Measurements from ENCODE around the gene TRPM3.

The TRPM3 gene

GRCh38 chr9:70830618-70831017 lies 290.8 kb downstream of the TRPM3 start:
- Mint-ChIP-seq H3K9me3 (no peaks in the 10 kb centered on the region), H3K27ac (no peak overlapping the region), H3K36me3 (ENCODE audit: low read depth) (no peaks in the 10 kb centered on the region), H3K4me1 (no peaks in the 10 kb centered on the region), H3K27me3 (ENCODE audit: low read depth) (no peaks in the 10 kb centered on the region), H3K4me3 (no peak overlapping the region)
- TF ChIP-seq, protein P1, sequence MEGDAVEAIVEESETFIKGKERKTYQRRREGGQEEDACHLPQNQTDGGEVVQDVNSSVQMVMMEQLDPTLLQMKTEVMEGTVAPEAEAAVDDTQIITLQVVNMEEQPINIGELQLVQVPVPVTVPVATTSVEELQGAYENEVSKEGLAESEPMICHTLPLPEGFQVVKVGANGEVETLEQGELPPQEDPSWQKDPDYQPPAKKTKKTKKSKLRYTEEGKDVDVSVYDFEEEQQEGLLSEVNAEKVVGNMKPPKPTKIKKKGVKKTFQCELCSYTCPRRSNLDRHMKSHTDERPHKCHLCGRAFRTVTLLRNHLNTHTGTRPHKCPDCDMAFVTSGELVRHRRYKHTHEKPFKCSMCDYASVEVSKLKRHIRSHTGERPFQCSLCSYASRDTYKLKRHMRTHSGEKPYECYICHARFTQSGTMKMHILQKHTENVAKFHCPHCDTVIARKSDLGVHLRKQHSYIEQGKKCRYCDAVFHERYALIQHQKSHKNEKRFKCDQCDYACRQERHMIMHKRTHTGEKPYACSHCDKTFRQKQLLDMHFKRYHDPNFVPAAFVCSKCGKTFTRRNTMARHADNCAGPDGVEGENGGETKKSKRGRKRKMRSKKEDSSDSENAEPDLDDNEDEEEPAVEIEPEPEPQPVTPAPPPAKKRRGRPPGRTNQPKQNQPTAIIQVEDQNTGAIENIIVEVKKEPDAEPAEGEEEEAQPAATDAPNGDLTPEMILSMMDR (IDR thresholded peaks at IDR 0.05; ENCODE audit: unreplicated experiment in 3 of 3): no peak

- H3K36me3 Mint-ChIP-seq (ENCODE audit: low read depth): no peaks in the 10 kb centered on the region
- H3K4me1 Mint-ChIP-seq: no peaks in the 10 kb centered on the region
- no peak overlapping the region for H3K27ac Mint-ChIP-seq
- H3K4me3 Mint-ChIP-seq: no peak overlapping the region
- no peaks in the 10 kb centered on the region for H3K9me3 Mint-ChIP-seq
- TF ChIP-seq, protein P1 (IDR thresholded peaks at IDR 0.05; ENCODE audit: unreplicated experiment in 3 of 3): no peak
- H3K27me3 Mint-ChIP-seq (ENCODE audit: low read depth): no peaks in the 10 kb centered on the region
These were observed 291.7 kb downstream of the TRPM3 start for GRCh38 chr9:70829591-70830265.

DNA sequence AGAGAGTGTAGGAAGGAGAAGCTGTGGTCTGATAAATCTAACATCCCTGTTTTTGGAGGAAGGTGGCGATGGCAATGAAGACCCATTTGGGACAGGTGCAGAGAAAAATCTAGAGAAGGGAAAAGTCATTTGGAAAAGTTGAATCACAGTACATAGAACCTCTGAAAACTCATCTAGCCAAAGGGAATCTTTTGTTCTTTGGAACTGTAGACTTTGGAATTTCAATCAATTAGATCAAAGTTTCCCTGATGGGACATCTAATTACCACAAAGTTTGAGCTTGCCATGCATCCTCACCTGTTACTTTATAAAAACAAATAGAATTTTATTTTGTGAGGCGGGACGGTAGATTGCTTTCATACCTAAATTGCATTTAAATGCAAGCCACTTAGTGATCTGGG lies 294.9 kb downstream of the TRPM3 start:
- no peaks in the 10 kb centered on the region for H3K9me3 Mint-ChIP-seq
- no peak overlapping the region for H3K4me3 Mint-ChIP-seq
- no peak overlapping the region for H3K27ac Mint-ChIP-seq
- H3K36me3 Mint-ChIP-seq (ENCODE audit: low read depth): no peaks in the 10 kb centered on the region
- TF ChIP-seq, protein P1 (IDR thresholded peaks at IDR 0.05; ENCODE audit: unreplicated experiment in 3 of 3): no peak
- no peaks in the 10 kb centered on the region for H3K4me1 Mint-ChIP-seq
- no peaks in the 10 kb centered on the region for H3K27me3 Mint-ChIP-seq (ENCODE audit: low read depth)

DNA sequence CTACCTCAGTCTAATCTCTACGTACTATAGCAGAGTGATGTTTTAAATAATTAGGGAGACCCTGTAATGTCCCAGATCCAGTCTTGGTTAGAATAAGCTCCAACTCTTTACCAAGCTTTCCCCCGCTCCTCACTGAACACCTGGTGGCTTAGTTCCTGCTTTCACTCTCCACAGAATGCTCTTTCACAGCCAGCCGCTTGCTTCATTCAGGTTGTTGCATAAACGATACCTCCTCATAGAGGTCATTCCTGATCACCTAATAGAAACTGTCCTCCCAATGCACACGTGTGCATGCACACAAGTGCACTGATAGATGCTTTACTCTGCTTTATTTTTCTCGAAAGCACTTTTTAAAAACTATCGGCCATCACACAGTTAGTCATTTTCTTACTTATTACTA lies 298.1 kb downstream of the TRPM3 start:
- no peak overlapping the region for H3K4me3 Mint-ChIP-seq
- TF ChIP-seq, protein P1 (IDR thresholded peaks at IDR 0.05; ENCODE audit: unreplicated experiment in 3 of 3): no peak
- H3K9me3 Mint-ChIP-seq: no peaks in the 10 kb centered on the region
- H3K36me3 Mint-ChIP-seq (ENCODE audit: low read depth): no peaks in the 10 kb centered on the region
- H3K4me1 Mint-ChIP-seq: no peaks in the 10 kb centered on the region
- no peaks in the 10 kb centered on the region for H3K27me3 Mint-ChIP-seq (ENCODE audit: low read depth)
- no peak overlapping the region for H3K27ac Mint-ChIP-seq

GRCh38 chr9:70817311-70817710 lies 304.1 kb downstream of the TRPM3 start:
- TF ChIP-seq, protein P1 (IDR thresholded peaks at IDR 0.05; ENCODE audit: unreplicated experiment in 3 of 3): no peak
- H3K4me3 Mint-ChIP-seq: no peak overlapping the region
- H3K27ac Mint-ChIP-seq: no peak overlapping the region

DNA sequence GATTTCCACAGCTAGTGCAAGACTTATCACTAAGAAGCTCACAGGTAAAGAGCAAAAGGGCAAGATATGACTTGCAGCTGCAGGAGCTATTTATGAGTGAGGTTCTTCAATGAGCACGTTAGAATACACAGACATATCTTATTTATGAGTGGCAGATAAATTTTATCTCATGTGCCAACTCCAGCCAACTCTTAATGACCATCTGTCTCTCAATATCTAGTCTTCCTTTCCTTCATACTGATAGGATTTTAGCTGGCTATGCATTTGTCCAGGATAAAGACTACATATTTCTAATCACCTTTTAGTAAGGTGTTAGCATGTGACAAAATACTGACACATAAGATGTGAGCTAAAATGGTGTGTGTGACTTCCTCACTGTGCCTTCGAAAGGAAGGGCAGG lies 304.5 kb downstream of the TRPM3 start:
- no peak overlapping the region for H3K27ac Mint-ChIP-seq
- H3K27me3 Mint-ChIP-seq (ENCODE audit: low read depth): no peaks in the 10 kb centered on the region
- H3K4me1 Mint-ChIP-seq: no peaks in the 10 kb centered on the region
- no peaks in the 10 kb centered on the region for H3K36me3 Mint-ChIP-seq (ENCODE audit: low read depth)
- H3K9me3 Mint-ChIP-seq: no peaks in the 10 kb centered on the region
- H3K4me3 Mint-ChIP-seq: no peak overlapping the region
- TF ChIP-seq, protein P1 (IDR thresholded peaks at IDR 0.05; ENCODE audit: unreplicated experiment in 3 of 3): no peak

More at GRCh38 chr9:70817311-70817710, 304.1 kb downstream of the TRPM3 start:
- Mint-ChIP-seq H3K27me3 (ENCODE audit: low read depth) (no peaks in the 10 kb centered on the region), H3K4me1 (no peaks in the 10 kb centered on the region), H3K9me3 (no peaks in the 10 kb centered on the region), H3K36me3 (ENCODE audit: low read depth) (no peaks in the 10 kb centered on the region)

Data from nephron (organoid).